GM21723 (cell line): ENCODE results near the gene COL17A1.

Experiments used
- ATAC-seq: cut with Tn5 transposase; IDR thresholded peaks from one replicate; pipeline ENCODE4 v1.9.1; 2021; ENCODE audit warnings: mild to moderate bottlenecking, moderate library complexity; ENCODE audit not compliant: unreplicated experiment

Gene COL17A1

DNA sequence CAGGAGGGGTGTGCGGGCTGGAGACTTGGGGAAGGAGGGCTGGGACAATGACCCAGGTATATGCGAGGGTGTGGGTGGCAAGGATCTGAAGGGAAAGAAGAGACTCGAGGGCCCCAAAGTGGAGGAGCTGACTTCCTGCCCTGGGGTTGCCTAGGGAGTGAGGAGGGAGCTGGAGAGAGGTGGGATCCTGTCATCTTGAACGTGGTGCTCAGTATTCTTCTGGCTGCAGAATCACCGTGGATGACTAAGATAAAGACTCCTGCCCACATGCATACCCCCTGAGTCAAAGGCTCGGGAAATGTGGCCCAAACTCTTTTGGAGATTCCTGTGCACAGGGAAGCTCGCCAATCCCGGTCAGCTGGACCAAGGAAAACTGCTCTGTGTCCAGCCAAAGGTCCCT lies 31.2 kb downstream of the COL17A1 start:
- ATAC-seq = no peak

DNA sequence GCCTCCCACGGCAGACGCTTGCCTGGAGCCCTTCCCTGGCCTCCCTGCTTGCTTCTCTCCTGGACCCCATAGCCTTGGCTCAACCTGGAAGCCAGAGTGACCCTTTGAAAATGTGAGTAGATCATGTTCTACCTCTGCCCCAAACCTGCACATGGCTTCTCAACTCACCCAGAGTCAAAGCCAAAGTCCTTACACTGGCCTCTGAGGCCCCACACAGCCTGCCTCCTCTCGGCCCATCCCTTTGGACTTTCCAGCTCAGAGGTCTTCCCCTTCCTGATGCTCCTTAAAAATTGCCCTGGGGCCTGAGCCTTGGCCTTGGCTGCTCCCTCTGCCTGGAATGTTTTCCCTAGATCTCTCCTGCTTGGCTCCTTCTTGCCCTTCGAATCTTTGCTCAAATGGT lies 32.5 kb downstream of the COL17A1 start:
- no peak for ATAC-seq

DNA sequence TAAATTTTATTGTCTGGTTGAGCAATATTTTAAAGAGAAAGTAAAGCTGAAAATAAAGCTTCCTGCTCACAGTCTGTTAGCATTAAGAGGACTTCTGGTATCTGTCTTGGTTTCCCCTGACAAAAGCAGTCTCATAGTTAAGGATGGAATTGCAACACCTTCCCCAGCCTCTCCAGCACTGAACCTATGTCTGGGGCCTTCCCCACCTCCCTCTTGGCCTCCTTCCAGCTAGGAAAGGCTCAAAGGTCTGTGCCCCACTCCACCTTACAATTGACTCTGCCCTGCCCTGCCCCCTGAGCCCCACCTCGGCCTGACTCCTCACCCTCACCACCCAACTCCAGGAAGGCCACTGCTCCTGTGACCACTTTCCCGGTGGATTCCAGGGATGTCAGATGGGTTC lies 33.2 kb downstream of the COL17A1 start:
- no peak for ATAC-seq

DNA sequence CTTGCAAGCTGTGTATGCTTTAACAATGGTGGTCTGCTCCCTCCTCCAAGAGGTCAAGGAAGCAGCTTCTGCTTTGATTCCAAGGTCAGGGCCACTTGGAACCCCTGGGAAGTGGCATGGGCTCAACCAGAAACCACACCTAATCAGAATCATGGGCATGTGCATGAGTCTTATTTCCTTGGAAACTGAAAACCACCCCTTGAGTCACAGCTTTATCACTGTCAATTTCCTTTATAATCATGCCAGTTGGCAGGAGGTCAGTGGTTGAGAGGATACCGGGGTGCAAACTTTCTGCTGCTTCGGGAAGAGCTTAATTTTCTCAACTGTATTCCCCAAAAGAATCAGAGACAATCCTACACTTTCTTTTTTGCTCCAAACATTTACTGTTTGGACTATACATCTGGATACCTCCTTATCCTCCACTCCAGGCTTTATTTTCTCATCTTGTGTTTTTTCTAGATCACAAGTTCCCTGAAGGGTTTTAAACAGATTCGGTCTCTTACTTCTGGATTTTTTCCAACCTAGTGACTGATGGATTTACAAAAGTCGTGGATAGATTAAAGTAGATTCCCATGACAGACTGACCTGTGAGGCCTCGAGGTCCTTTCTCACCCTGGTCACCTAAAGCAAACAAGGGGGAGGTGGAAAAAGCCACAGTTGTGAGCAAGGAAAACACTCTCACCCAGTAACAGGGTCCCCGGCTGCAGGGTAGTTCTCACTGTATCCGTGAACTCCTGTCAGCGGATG lies 36.0 kb downstream of the COL17A1 start:
- no peak for ATAC-seq

DNA sequence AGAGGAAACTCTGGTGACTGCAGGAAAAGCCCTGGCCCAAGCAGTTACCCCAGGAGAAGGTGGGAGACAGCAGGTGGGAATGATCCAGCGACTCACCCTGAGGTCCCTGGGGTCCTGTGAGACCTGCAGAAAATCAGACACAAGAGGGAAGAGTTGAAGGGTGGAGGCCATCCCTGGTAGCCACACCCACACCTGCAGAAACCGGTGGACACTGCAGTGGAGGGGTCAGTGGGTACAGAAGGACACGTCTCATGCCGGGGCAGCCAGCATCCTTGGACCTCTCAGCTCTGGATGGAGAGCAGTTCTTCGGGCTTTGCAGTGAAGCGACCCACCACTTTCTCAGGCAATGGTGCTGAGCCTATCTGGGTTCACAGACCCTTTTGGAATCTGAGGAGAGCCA lies 39.0 kb downstream of the COL17A1 start:
- no peak for ATAC-seq

DNA sequence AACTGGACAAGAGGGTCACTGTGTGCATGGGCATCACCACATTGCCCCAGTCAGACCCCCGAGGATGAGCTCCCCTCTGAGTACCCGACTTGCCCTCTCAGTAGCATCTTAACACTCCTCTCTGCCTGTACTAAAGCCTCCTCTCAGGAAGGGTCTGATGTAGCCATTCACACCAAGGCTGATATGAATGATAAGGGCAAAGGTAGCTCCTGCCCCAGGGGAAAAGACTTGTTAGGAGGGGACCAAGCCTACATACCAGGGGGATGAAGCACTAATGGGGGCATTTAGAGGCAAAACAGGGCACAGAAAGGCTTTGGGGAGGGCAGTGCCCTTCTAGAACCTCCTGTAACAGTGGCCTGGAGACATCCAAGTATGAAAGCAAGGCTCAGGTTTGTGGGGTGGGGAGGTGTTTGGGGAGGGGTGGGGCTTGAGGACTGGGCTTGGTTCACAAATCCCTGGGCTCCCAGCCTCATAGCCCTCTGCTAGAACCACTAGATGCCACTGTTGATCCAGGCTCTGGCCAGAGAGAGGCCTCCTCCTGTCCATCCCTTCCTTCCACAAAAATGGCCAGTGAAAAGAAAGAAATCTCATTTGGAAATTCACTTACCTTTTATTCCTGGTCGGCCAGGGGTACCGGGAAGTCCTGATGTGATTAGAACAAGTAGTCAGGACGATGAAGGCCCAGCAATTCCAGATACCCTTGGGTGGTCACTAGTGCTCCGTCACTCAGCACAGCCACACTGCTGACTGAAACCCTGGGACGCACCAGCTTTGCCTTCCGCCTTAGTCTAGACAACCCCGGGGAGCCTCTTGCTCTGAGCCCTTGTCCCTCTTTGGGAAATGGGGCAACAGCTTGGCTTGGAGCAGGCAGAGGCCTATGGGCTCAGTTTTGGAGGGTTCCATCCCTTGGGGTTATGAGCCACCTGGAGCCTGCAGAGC lies 40.3 kb downstream of the COL17A1 start:
- no peak for ATAC-seq

DNA sequence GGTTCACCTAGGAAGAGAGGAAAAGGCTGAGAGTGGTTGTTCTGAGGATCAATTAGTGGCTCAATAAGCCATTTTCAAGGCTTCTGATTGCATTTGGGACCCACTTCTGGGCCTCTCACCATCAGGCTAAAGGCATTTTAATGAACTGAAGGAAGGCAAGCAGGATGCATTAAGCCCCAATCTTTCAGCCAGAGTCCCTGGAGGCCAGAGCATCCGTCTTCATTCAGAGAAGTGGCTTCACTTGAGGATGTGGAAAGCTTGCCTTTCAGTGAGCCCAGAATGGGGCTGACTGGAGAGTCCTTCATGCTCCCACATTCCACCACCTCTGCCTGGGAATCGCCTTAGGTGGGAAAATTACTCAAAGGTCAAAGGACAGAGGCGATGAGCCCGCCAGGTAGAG lies 41.8 kb downstream of the COL17A1 start:
- ATAC-seq = no peak

DNA sequence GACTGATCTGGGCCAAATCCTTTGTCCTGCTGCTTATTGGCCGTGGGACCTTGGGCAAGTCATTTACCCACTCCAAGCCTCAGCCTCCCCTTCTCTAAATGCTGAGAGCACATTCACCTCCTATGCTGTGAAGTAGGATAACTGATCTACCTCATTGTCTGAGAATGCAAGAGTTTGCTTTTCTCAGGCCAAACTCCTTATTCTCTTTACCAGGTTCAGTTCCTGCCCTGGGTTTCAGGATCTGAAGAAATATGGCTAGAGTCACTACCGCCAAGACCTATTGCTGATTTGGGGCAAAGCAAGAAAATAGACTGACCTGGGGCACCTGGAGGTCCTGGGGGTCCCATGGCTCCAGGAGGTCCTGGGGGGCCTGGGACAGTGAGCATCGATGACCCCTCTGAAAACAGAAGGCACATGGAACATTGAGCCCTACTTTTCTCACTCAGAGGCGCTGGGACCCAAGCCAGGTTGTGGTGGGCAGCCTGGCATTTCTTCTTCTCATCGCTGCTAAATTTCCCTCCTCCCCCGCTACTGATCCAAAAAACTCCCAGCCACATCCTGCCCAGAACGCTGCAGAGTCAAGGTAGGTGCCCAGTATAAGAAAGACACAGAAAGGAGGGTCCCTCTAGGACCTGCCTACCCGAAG lies 42.4 kb downstream of the COL17A1 start:
- ATAC-seq = no peak

DNA sequence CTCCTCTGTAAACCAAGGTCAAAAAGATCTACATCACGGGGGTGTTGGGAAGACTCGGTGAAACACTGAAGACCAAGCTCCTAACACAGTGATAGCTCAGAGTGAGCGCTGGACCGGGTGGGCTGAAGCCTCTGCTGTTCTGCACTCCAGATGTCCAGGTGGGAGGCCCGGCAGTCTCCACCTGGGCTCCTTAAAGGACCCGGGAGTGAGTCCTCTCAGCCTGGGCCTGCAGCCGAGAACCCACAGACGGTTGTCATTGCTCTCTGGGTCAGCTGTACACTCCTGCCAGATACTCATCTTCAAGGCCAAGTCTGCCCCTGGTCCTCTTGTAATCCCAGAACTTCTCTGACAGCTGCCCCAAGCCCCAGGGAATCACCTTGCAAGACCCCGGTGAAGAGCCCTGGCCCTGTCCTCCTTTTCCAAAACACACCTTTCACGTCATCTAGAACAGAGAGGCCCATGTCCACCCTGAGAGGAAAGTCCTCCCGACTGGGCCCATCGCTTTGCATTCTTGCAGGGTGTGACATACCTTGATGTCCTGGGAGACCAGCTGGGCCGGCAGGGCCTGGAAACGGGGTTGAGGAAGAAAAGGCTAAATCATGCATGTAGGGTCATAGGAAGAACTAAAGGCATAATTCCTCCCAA lies 43.7 kb downstream of the COL17A1 start:
- no peak for ATAC-seq

DNA sequence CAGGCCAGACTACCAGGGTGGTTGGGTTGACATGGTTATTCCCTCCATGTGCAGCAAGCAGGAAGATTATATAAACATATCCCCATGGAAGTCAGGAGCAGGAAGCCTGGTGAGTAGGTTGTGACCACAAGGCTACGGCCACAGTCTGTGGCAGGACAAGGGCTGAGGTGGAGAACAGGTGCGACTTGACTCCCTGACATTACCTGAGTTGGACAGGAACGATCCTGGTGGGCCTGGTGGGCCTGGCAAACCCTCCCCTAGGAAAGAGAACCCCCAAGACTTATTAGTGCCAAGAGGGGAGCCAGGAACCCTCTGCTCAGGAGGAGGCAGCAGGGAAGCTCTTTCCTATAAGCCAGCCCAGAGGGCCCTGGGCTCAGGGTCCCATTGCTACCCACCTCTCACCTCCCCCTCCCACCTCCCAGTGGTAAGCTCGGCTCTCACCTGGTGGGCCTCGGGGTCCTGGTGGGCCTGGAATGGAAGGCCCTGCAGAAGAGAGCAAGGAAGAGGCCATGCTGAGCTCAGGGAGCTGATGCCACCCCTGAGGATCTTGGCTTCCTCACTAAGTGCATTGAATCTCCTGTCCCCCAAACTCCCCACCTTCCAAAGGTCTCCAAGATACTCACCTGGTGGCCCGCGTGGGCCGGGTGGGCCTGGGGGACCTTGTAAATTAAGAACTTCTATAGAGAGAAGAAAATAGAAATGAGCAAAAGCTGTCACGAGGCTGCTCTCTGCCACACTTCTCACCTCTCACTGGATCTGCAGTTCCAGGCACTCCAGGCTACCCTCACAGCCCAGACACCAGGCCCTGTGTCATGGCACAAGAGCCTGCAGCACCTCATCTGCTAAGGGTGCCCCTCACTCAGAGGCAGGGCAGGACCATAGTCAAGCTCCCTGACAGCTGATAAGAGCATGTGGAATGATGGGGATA lies 44.6 kb downstream of the COL17A1 start:
- ATAC-seq = no peak

DNA sequence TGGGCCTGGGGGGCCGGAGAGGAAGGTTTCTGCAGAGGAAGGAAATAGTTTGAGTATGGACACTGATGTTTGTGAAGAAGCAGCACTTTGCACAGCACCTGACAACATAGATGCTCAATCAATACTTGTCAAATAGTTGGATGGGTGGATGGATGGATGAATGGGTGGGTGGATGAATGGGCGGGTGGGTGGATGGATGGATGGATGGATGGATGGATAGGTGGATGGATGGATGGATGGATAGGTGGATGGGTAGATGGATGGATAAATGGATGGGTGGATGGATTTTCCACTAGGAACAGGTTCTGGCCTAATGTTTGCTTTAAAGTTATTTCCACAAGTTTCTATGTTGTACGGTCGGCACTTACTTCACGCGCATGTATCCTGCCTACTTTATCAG lies 45.3 kb downstream of the COL17A1 start:
- no peak for ATAC-seq

DNA sequence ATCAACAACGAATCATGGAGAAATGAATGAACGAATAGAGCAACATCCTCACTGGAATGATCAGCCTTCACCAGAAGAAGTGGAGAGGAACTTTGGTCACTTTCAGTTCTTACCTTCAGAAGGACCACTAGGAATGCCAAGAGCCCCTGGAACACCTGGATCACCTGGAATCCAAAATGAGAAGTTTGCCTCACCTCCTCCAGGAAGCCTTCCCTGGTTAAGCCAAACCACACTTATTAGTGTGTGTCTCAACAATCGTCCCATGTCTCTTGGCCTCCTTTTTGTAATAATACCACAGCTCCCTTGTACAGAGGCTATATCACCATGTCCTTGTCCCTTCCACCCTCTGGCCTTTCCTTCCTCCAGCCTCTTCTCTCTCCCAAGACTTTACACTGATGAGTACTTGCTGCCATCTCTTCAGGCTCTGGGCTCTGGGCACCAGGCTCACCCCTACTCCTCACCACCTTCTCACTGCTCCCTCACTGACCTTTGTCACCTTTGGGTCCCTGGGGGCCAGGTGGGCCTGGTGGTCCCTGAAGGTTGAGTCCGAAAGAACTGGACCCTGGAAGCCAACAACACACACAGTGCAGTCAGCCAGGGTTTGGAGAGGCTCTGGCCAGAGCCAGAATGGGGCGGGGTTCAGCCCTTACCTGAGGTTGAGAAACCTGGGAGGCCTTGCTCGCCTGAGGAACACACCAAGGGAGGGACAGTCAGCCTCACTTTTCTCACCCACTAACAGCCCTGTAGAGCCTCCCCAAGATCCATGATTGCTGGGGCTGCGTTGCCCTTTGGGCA lies 46.5 kb downstream of the COL17A1 start:
- ATAC-seq = no peak

DNA sequence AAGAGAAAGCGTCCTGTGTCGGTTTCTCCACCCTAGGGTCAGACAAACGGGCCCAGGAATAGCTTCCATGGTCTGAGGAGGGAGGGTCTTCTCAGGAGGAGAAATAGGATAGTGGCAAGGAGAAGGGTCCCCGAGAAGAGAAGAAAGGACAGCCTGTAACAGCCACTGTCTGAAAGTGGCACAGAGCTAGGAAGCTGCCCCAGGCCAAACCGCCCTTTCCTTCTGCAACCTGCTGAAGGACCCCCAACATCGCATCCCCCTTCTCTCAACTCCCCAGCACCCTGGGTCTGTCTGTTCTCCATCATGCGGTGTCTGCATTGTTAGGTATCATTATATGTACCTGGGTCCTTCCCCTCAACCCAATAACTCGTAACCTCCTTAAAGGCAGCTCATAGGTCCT lies 47.1 kb downstream of the COL17A1 start:
- no peak for ATAC-seq

DNA sequence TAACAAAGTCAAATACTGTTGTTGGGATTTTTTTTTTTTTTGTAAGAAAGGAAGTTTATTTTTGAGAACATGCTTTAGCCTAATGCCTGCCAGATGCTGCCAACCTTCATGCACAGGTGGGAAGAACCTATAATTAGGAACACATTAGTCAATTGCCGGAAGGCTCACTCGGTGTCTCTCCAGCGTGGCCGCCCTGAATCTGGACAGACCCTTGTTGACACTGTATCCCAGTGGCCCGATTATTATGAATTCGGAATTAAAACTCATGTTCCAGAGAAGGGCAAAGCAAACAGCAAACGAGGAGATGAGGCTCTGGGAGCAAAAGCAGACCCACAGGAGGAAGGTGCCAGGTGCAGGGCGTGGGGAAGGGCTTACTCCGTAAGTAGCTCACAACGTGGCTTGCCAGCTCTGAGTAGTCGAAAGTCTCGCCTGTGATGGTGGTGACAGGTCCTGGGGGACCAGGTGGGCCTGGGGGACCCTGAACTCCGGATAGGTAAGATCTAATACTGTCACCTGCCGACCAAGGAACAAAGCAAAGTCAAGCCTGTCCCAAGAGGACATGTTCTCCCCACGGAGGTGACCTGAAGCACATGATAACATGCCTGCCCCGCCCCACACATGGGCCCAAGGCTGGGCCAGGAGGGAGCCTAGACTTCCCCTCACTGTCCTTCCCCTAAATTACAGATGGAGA lies 48.3 kb downstream of the COL17A1 start:
- no peak for ATAC-seq

DNA sequence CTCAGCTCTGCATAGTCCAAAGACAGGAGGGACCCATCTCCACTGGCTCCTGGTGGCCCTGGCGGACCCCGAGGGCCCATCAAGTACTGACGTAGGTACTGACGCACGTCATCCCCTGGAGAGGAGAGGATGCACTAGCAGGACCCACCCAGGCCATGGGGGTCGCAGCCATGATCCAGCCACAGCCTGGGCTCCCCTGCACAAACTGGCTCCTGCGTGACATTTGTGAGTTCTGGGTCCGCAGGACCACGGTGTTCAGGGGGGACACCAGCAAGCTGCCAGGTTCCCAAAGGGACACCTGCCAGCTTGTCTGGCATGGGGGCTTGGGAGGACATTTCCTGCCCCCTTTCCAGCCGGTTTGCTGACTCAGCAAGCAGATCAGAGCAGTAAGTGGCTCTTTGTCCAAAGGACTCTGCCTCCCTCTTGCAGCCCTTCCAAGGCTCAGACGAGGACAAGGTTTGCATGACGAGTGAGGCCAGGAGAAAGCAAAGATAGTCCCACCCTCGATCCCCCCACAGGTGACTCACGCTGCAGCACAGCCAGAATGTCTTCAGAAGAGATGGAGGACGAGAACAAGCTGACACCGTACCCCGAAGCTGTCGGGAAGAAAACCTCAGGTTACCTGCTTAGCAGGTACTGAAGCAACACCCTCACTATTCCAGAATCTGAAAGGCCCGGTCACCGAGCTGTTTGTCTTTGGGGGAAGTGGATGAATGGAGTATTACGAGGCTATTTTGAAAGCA lies 49.0 kb downstream of the COL17A1 start:
- no peak for ATAC-seq

DNA sequence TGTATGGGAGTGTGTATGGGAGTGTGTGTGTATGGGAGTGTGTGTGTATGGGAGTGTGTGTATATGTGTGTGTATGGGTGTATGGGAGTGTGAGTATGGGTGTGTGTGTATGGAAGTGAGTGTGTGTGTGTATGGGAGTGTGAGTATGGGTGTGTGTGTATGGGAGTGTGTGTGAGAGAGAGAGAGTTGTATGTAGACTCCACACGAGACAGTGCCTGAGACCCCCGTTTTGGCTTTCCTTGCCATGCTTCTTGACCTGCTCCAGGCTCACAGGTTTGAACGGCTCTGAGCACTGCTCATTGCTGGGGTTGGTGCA lies 49.7 kb downstream of the COL17A1 start:
- ATAC-seq = no peak

DNA sequence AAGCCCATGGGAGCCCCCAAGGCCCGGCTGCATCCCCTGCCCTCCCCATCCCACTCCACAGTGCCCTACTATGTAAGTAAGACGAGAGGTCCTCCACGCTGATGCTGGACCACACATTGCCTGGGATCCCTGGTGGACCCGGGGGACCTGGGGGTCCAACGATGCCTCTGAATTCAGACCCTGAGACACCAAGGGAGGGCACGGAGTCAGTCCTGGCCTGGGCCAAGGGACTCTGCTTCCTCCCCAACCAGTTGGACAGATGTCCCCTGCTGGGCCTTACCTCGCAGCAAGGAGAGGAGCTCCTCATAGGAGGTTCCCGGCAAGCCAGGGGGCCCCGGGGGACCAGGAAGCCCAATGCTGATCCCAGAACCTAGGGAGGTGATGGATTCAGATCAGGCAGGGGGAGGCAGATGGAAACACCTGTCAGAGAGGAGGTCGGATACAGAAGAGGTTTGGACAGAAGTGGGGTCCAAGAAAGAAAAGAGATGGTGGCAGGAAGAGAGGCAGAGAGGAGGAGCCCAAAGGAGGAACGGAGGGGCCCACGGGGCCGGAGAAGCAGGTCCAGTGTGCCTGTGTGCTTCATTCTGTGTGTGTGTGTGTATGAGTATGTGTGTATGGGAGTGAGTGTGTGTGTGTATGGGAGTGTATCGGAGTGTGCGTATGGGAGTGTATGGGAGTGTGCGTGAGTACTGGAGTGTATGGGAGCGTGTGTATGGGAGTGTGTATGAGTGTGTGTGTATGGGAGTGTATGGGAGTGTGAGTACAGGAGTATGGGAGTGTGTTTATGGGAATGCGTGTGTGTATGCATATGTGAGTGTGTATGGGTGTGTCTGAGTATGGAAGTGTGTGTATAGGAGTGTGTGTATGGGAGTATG lies 50.2 kb downstream of the COL17A1 start:
- no peak for ATAC-seq
